ENCODE data around the gene TAS2R40. TPM values are rescaled to one million over a fixed set of nuclear protein-coding genes. Genes with fewer than 3 reads are reported as not detected.

The TAS2R40 gene
- total RNA-seq, 1 experiment from 2014 or later: not detected

DNA sequence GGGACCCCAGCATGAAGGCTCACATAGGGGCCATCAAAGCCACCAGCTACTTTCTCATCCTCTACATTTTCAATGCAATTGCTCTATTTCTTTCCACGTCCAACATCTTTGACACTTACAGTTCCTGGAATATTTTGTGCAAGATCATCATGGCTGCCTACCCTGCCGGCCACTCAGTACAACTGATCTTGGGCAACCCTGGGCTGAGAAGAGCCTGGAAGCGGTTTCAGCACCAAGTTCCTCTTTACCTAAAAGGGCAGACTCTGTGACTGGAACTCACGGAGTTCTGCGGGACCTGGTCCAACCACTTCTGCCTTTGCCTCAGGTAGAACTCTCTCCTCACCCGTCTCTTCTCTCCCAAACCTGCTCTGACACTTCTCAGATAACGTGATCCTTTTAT, 945 bp downstream of the TAS2R40 start:
- Histone ChIP-seq H3K9ac (ENCODE audit: low read length) (no peak overlapping the region), H3K4me3 (ENCODE audit: low read length) (no peak overlapping the region), H4K20me1 (ENCODE audit: low read length) (no peaks in the 10 kb centered on the region), H3K4me2 (ENCODE audit: low read length) (no peak overlapping the region), H3K36me3 (ENCODE audit: low read depth, low read length) (no peaks in the 10 kb centered on the region), H3K27ac (ENCODE audit: low read length) (no peak overlapping the region), H3K9me3 (ENCODE audit: low read length) (no peaks in the 10 kb centered on the region), H2AFZ (ENCODE audit: low read length) (no peak overlapping the region), H3K79me2 (ENCODE audit: low read length) (no peaks in the 10 kb centered on the region), H3K27me3 (ENCODE audit: low read length) (peaks cover 12% of the 10 kb centered on the region; the same call in 1 of the 2 replicates), H3K9me2 (replicated peaks; ENCODE audit: low read length) (no peaks in the 10 kb centered on the region), H3F3A (ENCODE audit: low read length, unreplicated experiment) (no peaks in the 10 kb centered on the region), H3K4me1 (ENCODE audit: insufficient read depth, low read length) (no peaks in the 10 kb centered on the region)
- no peak for DNase-seq
- CTCF ChIA-PET: no interaction called here
- POLR2A ChIA-PET (ENCODE audit: unreplicated experiment): no interaction called here
- no TSS peak for BruUV-seq (replicated peaks)
- intact Hi-C loops (cut with micrococcal nuclease): no loop called here
- ATAC-seq: no peak
- TF ChIP-seq EZH2phosphoT487 (IDR thresholded peaks at IDR 0.05; ENCODE audit: borderline replicate concordance, low read length): no peak
- no peak for TF ChIP-seq CTCF (conservative IDR thresholded peaks at IDR 0.05; ENCODE audit: low read depth, low read length)
- TF ChIP-seq EZH2 (IDR thresholded peaks at IDR 0.05; ENCODE audit: low read length, unreplicated experiment): no peak

- H3K27me3 ChIP-seq (ENCODE audit: low read length): peaks cover 12% of the 10 kb centered on the region; the same call in 1 of the 2 replicates
- CTCF ChIA-PET: interaction anchor here (0.5 kb wide), 1 partner anchor 86 kb away, joined by 7 read pairs; no protein-coding TSS in a partner anchor
- H3K9ac ChIP-seq (ENCODE audit: low read length): no peak overlapping the region
- no peaks in the 10 kb centered on the region for H3K4me1 ChIP-seq (ENCODE audit: insufficient read depth, low read length)
- DNase-seq (peak; percentile 41), ATAC-seq (no peak; the same call in 1 of the 2 replicates)
- no peak overlapping the region for H2AFZ ChIP-seq (ENCODE audit: low read length)
- H3K4me3 ChIP-seq (ENCODE audit: low read length): no peak overlapping the region
- H3K27ac ChIP-seq (ENCODE audit: low read length): no peak overlapping the region
- BruUV-seq (replicated peaks): no TSS peak
- no peaks in the 10 kb centered on the region for H3K9me2 ChIP-seq (replicated peaks; ENCODE audit: low read length)
- POLR2A ChIA-PET (ENCODE audit: unreplicated experiment): no interaction called here
- TF ChIP-seq EZH2 (IDR thresholded peaks at IDR 0.05; ENCODE audit: low read length, unreplicated experiment) (no peak), EZH2phosphoT487 (IDR thresholded peaks at IDR 0.05; ENCODE audit: borderline replicate concordance, low read length) (no peak), CTCF (conservative IDR thresholded peaks at IDR 0.05; ENCODE audit: low read depth, low read length) (no peak)
- H3K9me3 ChIP-seq (ENCODE audit: low read length): no peaks in the 10 kb centered on the region
- no peaks in the 10 kb centered on the region for H4K20me1 ChIP-seq (ENCODE audit: low read length)
- no peaks in the 10 kb centered on the region for H3K79me2 ChIP-seq (ENCODE audit: low read length)
- no peaks in the 10 kb centered on the region for H3F3A ChIP-seq (ENCODE audit: low read length, unreplicated experiment)
- intact Hi-C loops (cut with micrococcal nuclease): no loop called here
- no peaks in the 10 kb centered on the region for H3K36me3 ChIP-seq (ENCODE audit: low read depth, low read length)
- no peak overlapping the region for H3K4me2 ChIP-seq (ENCODE audit: low read length)
These were observed 1.9 kb downstream of the TAS2R40 start for GRCh38 chr7:143223784-143224183.

DNA sequence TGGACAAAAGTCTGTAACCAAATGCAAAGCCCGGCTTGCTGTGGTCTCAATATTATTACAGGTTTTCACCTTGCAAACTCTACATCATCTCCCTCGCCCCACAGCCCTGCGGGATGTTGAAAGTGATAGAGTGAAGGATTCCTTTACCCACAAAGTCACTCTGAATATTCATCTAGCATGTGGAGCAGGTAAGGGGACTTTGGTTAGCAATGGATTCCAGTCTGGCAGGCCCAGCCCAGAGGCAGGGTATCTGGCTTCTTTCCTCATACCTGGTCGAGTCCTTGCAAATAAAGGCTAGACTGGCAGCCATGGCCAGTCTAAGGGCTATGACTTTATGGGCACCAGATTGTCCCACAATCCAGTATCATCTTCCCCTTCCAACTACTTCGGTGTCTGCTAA, 3.2 kb downstream of the TAS2R40 start:
- intact Hi-C loops (cut with micrococcal nuclease): no loop called here
- POLR2A ChIA-PET (ENCODE audit: unreplicated experiment): no interaction called here
- no TSS peak for BruUV-seq (replicated peaks)

More for the DNA sequence above, 3.2 kb downstream of the TAS2R40 start:
- CTCF ChIA-PET: no interaction called here
- Histone ChIP-seq H3K9ac (ENCODE audit: low read length) (no peak overlapping the region), H3K27me3 (ENCODE audit: low read length) (peaks cover 6% of the 10 kb centered on the region; the same call in 1 of the 2 replicates), H4K20me1 (ENCODE audit: low read length) (no peaks in the 10 kb centered on the region), H3F3A (ENCODE audit: low read length, unreplicated experiment) (no peaks in the 10 kb centered on the region), H3K9me3 (ENCODE audit: low read length) (no peaks in the 10 kb centered on the region), H3K9me2 (replicated peaks; ENCODE audit: low read length) (no peaks in the 10 kb centered on the region), H3K4me2 (ENCODE audit: low read length) (no peak overlapping the region), H2AFZ (ENCODE audit: low read length) (no peak overlapping the region), H3K4me3 (ENCODE audit: low read length) (no peak overlapping the region), H3K4me1 (ENCODE audit: insufficient read depth, low read length) (no peaks in the 10 kb centered on the region), H3K79me2 (ENCODE audit: low read length) (no peaks in the 10 kb centered on the region), H3K36me3 (ENCODE audit: low read depth, low read length) (no peaks in the 10 kb centered on the region), H3K27ac (ENCODE audit: low read length) (no peak overlapping the region)
- TF ChIP-seq EZH2 (IDR thresholded peaks at IDR 0.05; ENCODE audit: low read length, unreplicated experiment): no peak
- DNase-seq: no peak
- no peak for ATAC-seq

Data from PC-3 (cell line).